K562 (cell line): ENCODE measurements around the gene CD69. TPM values are rescaled to one million over a fixed set of nuclear protein-coding genes. Genes with fewer than 3 reads are reported as not detected.
A peak's percentile ranks its signal among the peaks of the same experiment; 100 is the strongest.

Experiments
- ATAC-seq: fragments of 200-7000 bp; cut with Tn5 transposase; 3 replicates; pipeline ENCODE4 v1.9.1; 2020; ENCODE audit warnings: moderate library complexity
- BruUV-seq: library from RNA; stranded (reverse); fragments of 400-500 nt; replicated peaks from 2 replicates; lab custom pipeline; 2021; lab: Mats Ljungman, UMichigan
- CTCF ChIA-PET: fragments of 300-600 bp; formaldehyde crosslinking; extraction: SDS; loops from one replicate; lab custom pipeline; 2021; ENCODE audit warnings: low intra/inter-chr PET ratio; lab: Yijun Ruan, JAX
- POLR2A ChIA-PET: fragments of 300-600, 350-650 bp; sonication (Branson Sonifier 250); formaldehyde crosslinking; extraction: SDS; loops from one replicate; lab custom pipeline; 2021; ENCODE audit warnings: antibody characterized with exemption, inconsistent platforms; lab: Yijun Ruan, JAX
- DNase-seq, 4 experiments: peaks; one replicate each; pipeline versions ENCODE4 v3.0.0 to v3.0.0-alpha.2; 2011 to 2018; ENCODE audit warnings: low spot score in 3 of 4, mixed read lengths in 3 of 4; ENCODE audit errors: extremely low read depth in 1 of 4
- FAIRE-seq: peaks from 2 replicates; lab custom pipeline; 2011; peaks lifted over from hg19 to GRCh38; lab: Jason Lieb, UNC
- H2AFZ ChIP-seq: 2 replicates; pipeline ENCODE4 v1.6.0; 2011; ENCODE audit warnings: low read depth, low read length, control low read depth, inconsistent platforms
- H3K27ac ChIP-seq: fragments of 200-600 bp; 3 replicates; pipeline ENCODE4 v1.8.0; 2011; ENCODE audit warnings: low read depth, mild to moderate bottlenecking, control low read depth, inconsistent platforms, low read length, moderate library complexity, mixed read lengths; ENCODE audit errors: extremely low read depth
- H3K27me3 ChIP-seq, 2 experiments: fragments of 300-600 bp in 1 of 2; 2 replicates in 1 of 2; 3 replicates in 1 of 2; pipeline versions ENCODE4 v1.6.0 to v1.8.0; 2011; ENCODE audit warnings: inconsistent platforms in 2 of 2, low read length in 2 of 2, mild to moderate bottlenecking in 1 of 2, mixed read lengths in 1 of 2, moderate library complexity in 1 of 2; ENCODE audit not compliant: control insufficient read depth in 2 of 2, insufficient read depth in 2 of 2
- H3K36me3 ChIP-seq: fragments of 300-600 bp; 3 replicates; pipeline ENCODE4 v1.8.0; 2011; ENCODE audit warnings: mild to moderate bottlenecking, low read length, inconsistent platforms; ENCODE audit not compliant: control insufficient read depth, insufficient read depth
- H3K4me1 ChIP-seq, 2 experiments: fragments of 200-600 bp in 1 of 2; replicated peaks in 1 of 2; 2 replicates in 1 of 2; 3 replicates in 1 of 2; pipeline versions ENCODE4 v1.5.1 to v1.8.0; 2011; ENCODE audit warnings: inconsistent platforms in 2 of 2, low read length in 2 of 2, mild to moderate bottlenecking in 1 of 2, mixed read lengths in 1 of 2, moderate library complexity in 1 of 2; ENCODE audit not compliant: control insufficient read depth in 2 of 2, insufficient read depth in 2 of 2
- H3K4me2 ChIP-seq: 2 replicates; pipeline ENCODE4 v1.6.1; 2011; ENCODE audit warnings: low read length, control low read depth, inconsistent platforms, mixed read lengths; ENCODE audit not compliant: insufficient read depth
- H3K4me3 ChIP-seq: fragments of 200-600 bp; sonication (generic), shearing (Covaris generic); 2 replicates; pipeline ENCODE4 v1.5.1; 2016; ENCODE audit warnings: control low read depth, inconsistent platforms
- H3K79me2 ChIP-seq: fragments of 200-600 bp; 3 replicates; pipeline ENCODE4 v1.8.0; 2011; ENCODE audit warnings: low read length, inconsistent platforms; ENCODE audit not compliant: control insufficient read depth, insufficient read depth
- H3K9ac ChIP-seq, 2 experiments: 2 replicates each; pipeline versions ENCODE4 v1.6.0 to v1.6.1; 2011; ENCODE audit warnings: low read depth in 2 of 2, low read length in 2 of 2, control low read depth in 1 of 2, inconsistent platforms in 1 of 2, mild to moderate bottlenecking in 1 of 2, mixed read lengths in 1 of 2; ENCODE audit not compliant: insufficient read depth in 1 of 2
- H3K9me1 ChIP-seq: one replicate; pipeline ENCODE4 v1.6.0; 2011; ENCODE audit warnings: inconsistent platforms, mild to moderate bottlenecking, low read length, moderate library complexity; ENCODE audit not compliant: control insufficient read depth, insufficient read depth
- H3K9me3 ChIP-seq: replicated peaks from 2 replicates; pipeline ENCODE4 v1.5.1; 2011; ENCODE audit warnings: low read depth, low read length, inconsistent platforms; ENCODE audit not compliant: control insufficient read depth, insufficient read depth
- H4K20me1 ChIP-seq: replicated peaks from 2 replicates; pipeline ENCODE4 v1.6.1; 2011; ENCODE audit warnings: low read length, inconsistent platforms, mixed read lengths; ENCODE audit not compliant: control insufficient read depth, insufficient read depth
- GTF2E2 ChIP-seq: fragments of 200-800 bp; sonication (Bioruptor generic); IDR thresholded peaks from 2 replicates; pipeline ENCODE4 v1.6.1; 2016; ENCODE audit warnings: missing genetic modification characterization, missing compliant biosample characterization
- POLR2A ChIP-seq: fragments of 450-650 bp; conservative IDR thresholded peaks from 2 replicates; pipeline ENCODE4 v1.6.1; 2016
- POLR2AphosphoS5 ChIP-seq: IDR thresholded peaks from 2 replicates; pipeline ENCODE4 v1.6.1; 2011; ENCODE audit warnings: mild to moderate bottlenecking, low read depth, low read length, moderate library complexity; ENCODE audit not compliant: control insufficient read depth, insufficient read depth
- SIN3A ChIP-seq, 2 experiments: fragments of 150-350 bp in 1 of 2; IDR thresholded peaks; 2 replicates each; pipeline ENCODE4 v1.6.1; 2011 to 2016; ENCODE audit warnings: borderline replicate concordance in 2 of 2, low read depth in 2 of 2, low read length in 2 of 2, mild to moderate bottlenecking in 2 of 2, moderate library complexity in 2 of 2; ENCODE audit not compliant: control insufficient read depth in 1 of 2
- TCFL5 ChIP-seq: fragments of 250-450 bp; sonication (Bioruptor Pico); conservative IDR thresholded peaks from 2 replicates; pipeline ENCODE4 v1.6.1; 2021; ENCODE audit warnings: mild to moderate bottlenecking, moderate library complexity, matching md5 sums
- ZBED1 ChIP-seq: IDR thresholded peaks from 2 replicates; pipeline ENCODE4 v1.6.1; 2014
- ZC3H11A ChIP-seq: IDR thresholded peaks from 2 replicates; pipeline ENCODE4 v1.6.1; 2012; ENCODE audit warnings: low read depth, low read length, improper control_type of control experiment
- WGBS: fragments of 100-300 bp; shearing (Covaris generic); methylation state at CpG from one replicate; pipeline ENCODE4 v1.1.6; 2016; ENCODE audit warnings: low coverage, mixed read lengths; ENCODE audit not compliant: insufficient coverage; ENCODE audit errors: missing lambda C conversion rate; 5-methylcytosine and 5-hydroxymethylcytosine counted together
- in situ Hi-C: fragments of 300-500 bp; cut with MboI; formaldehyde crosslinking; loops from 4 replicates; pipeline ENCODE4 v1.15.0; 2018; ENCODE audit warnings: inconsistent platforms, mixed read lengths
- intact Hi-C: fragments of 100-400 bp; cut with micrococcal nuclease; formaldehyde crosslinking; loops from 2 replicates; pipeline ENCODE4 v1.14.2; 2022
- polyA plus RNA-seq, 8 experiments: library from polyadenylated mRNA; depleted of rRNA in 4 of 8; stranded (reverse) in 5 of 8; unstranded in 3 of 8; fragments of >200 nt; fragmentation: Nextera tagmentation in 2 of 8; fragmentation: Illumina TruSeq in 1 of 8; extraction: Ambion mirVana in 2 of 8; extraction: Trizol in 1 of 8; gene quantifications; 2 replicates each; pipeline versions ENCODE4 v1.2.1 to v1.2.3, GENCODE V29; 2011 to 2014; ENCODE audit warnings: inconsistent platforms in 1 of 8, missing spikeins in 1 of 8
- total RNA-seq, 7 experiments: library from RNA; depleted of rRNA in 6 of 7; stranded (reverse); fragments of >200 nt in 6 of 7; fragmentation: Illumina TruSeq in 2 of 7; extraction: Trizol in 2 of 7; gene quantifications; 2 replicates each; pipeline versions ENCODE4 v1.2.1 to v1.2.3, GENCODE V29; 2011 to 2021; ENCODE audit warnings: low replicate concordance in 1 of 7
- TF ChIP-seq, protein P1 (sequence below), 2 experiments: fragments of 450-650 bp in 1 of 2; sonication (generic) in 1 of 2; formaldehyde crosslinking; conservative IDR thresholded peaks; 2 replicates each; pipeline versions ENCODE4 v1.4.0 to v1.8.1; 2020 to 2022; ENCODE audit warnings: mild to moderate bottlenecking in 1 of 2, missing genetic modification reagents in 1 of 2
- TF ChIP-seq, protein P2 (sequence below): sonication (generic); formaldehyde crosslinking; IDR thresholded peaks from 2 replicates; pipeline ENCODE4 v1.8.0; 2022; ENCODE audit warnings: mild to moderate bottlenecking, missing genetic modification reagents, borderline replicate concordance

CD69 gene
- total and polyA plus RNA-seq, 9 of the 15 experiments (the other 6 are each of a cell fraction or from before 2014, with no cell fraction given): 11.7 to 243 (median 54.4) TPM

- TF ChIP-seq, protein P1, sequence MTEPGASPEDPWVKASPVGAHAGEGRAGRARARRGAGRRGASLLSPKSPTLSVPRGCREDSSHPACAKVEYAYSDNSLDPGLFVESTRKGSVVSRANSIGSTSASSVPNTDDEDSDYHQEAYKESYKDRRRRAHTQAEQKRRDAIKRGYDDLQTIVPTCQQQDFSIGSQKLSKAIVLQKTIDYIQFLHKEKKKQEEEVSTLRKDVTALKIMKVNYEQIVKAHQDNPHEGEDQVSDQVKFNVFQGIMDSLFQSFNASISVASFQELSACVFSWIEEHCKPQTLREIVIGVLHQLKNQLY (CRISPR knock-in tag; conservative IDR thresholded peaks at IDR 0.05): no peak
- no peak for TF ChIP-seq TCFL5
These were observed 7.2 kb downstream of the CD69 start (continued) for GRCh38 chr12:9753498-9753897.

- POLR2A ChIA-PET: interaction anchor here (1.3 kb wide), 1 partner anchor 45 kb away, joined by 5 read pairs; no protein-coding TSS in a partner anchor
- Histone ChIP-seq H3K36me3 (peaks cover 43% of the 10 kb centered on the region), H3K27ac (no peak overlapping the region), H3K9ac (no peak overlapping the region), H3K4me3 (no peak overlapping the region), H2AFZ (no peak overlapping the region), H3K27me3 (no peaks in the 10 kb centered on the region), H3K9me3 (no peaks in the 10 kb centered on the region), H4K20me1 (no peaks in the 10 kb centered on the region; the same call in 1 of the 2 replicates), H3K4me2 (no peak overlapping the region), H3K79me2 (peaks cover 45% of the 10 kb centered on the region), H3K9me1 (no peaks in the 10 kb centered on the region), H3K4me1 (no peaks in the 10 kb centered on the region; a peak in 1 of 5 replicates)
- no peak for DNase-seq
- no peak for FAIRE-seq
- CTCF ChIA-PET: interaction anchor here (5.7 kb wide), 1 partner anchor 45 kb away, joined by 71 read pairs; no protein-coding TSS in a partner anchor
- ATAC-seq: no peak
- intact Hi-C loops (loop anchor here (5.0 kb wide), 1 partner anchor 174 kb away; no protein-coding TSS in a partner anchor), in situ Hi-C loops (loop anchor here (5.0 kb wide), 1 partner anchor 44 kb away; no protein-coding TSS in a partner anchor)
- TF ChIP-seq, protein P2, sequence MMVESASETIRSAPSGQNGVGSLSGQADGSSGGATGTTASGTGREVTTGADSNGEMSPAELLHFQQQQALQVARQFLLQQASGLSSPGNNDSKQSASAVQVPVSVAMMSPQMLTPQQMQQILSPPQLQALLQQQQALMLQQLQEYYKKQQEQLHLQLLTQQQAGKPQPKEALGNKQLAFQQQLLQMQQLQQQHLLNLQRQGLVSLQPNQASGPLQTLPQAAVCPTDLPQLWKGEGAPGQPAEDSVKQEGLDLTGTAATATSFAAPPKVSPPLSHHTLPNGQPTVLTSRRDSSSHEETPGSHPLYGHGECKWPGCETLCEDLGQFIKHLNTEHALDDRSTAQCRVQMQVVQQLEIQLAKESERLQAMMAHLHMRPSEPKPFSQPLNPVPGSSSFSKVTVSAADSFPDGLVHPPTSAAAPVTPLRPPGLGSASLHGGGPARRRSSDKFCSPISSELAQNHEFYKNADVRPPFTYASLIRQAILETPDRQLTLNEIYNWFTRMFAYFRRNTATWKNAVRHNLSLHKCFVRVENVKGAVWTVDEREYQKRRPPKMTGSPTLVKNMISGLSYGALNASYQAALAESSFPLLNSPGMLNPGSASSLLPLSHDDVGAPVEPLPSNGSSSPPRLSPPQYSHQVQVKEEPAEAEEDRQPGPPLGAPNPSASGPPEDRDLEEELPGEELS (CRISPR knock-in tag): no peak
- TF ChIP-seq POLR2AphosphoS5: peak; percentile 59; the same call in 1 of the 2 replicates
- TF ChIP-seq SIN3A (IDR thresholded peaks at IDR 0.05; ENCODE audit: borderline replicate concordance in 2 of 2, control insufficient read depth in 1 of 2, low read depth in 2 of 2, low read length in 2 of 2): peak in 1 of 2 experiments; percentile 20; a peak in 1 of 4 replicates
- no peak for TF ChIP-seq ZC3H11A
- TF ChIP-seq GTF2E2 (tag): peak; percentile 43; the same call in 1 of the 2 replicates
- peak; percentile 78; the same call in 1 of the 2 replicates for TF ChIP-seq ZBED1
- peak; percentile 12; the same call in 1 of the 2 replicates for TF ChIP-seq POLR2A
- no TSS peak for BruUV-seq
- 94% methylated on average over 2 of the region's 2 CpGs for WGBS
These were observed 7.6 kb downstream of the CD69 start for GRCh38 chr12:9753073-9753472.
